Measurements from ENCODE around the gene ZNF518B. TPM values are rescaled to one million over a fixed set of nuclear protein-coding genes. Genes with fewer than 3 reads are reported as not detected.

ZNF518B gene
- total and polyA plus RNA-seq, 2 of the 13 experiments (the other 11 are each of a cell fraction or from before 2014, with no cell fraction given): 0.02 TPM; not detected in 1

- ChIA-PET POLR2A (no interaction called here), CTCF (ENCODE audit: low intra/inter-chr PET ratio, low total read pairs) (no interaction called here)
- TF ChIP-seq STAG1 (CRISPR knock-in tag; IDR thresholded peaks at IDR 0.05) (no peak), ATF2 (CRISPR knock-in tag; IDR thresholded peaks at IDR 0.05) (no peak), ARNT (IDR thresholded peaks at IDR 0.05) (no peak), ZNF30 (CRISPR knock-in tag; IDR thresholded peaks at IDR 0.05) (no peak), TBX3 (IDR thresholded peaks at IDR 0.05; ENCODE audit: borderline replicate concordance) (no peak)
- TF ChIP-seq, protein P1, sequence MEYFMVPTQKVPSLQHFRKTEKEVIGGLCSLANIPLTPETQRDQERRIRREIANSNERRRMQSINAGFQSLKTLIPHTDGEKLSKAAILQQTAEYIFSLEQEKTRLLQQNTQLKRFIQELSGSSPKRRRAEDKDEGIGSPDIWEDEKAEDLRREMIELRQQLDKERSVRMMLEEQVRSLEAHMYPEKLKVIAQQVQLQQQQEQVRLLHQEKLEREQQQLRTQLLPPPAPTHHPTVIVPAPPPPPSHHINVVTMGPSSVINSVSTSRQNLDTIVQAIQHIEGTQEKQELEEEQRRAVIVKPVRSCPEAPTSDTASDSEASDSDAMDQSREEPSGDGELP (IDR thresholded peaks at IDR 0.05; ENCODE audit: borderline replicate concordance, low read depth): no peak
- Histone ChIP-seq H4K20me1 (ENCODE audit: insufficient read depth, low read length) (no peaks in the 10 kb centered on the region), H3K4me2 (ENCODE audit: low read depth, low read length) (no peak overlapping the region), H3K9ac (ENCODE audit: insufficient read depth, low read depth, low read length) (no peak overlapping the region), H3K79me2 (ENCODE audit: insufficient read depth, low read length) (no peaks in the 10 kb centered on the region), H3K27ac (ENCODE audit: extremely low read length, insufficient read depth, low read length) (no peak overlapping the region), H3K9me3 (ENCODE audit: low read length) (no peaks in the 10 kb centered on the region), H2AFZ (ENCODE audit: low read length) (no peak overlapping the region), H3K27me3 (ENCODE audit: control insufficient read depth in 1 of 2, insufficient read depth in 2 of 2, low read length in 2 of 2) (0 out of 5 replicates have a peak, but pooled peaks cover 0 to 3% of the 10 kb centered on the region in 2 experiments), H3K36me3 (replicated peaks in 1 of 2; ENCODE audit: control insufficient read depth in 1 of 2, insufficient read depth in 2 of 2, low read length in 2 of 2) (no peaks in the 10 kb centered on the region), H3K4me1 (ENCODE audit: insufficient read depth, low read length) (no peaks in the 10 kb centered on the region), H3K4me3 (replicated peaks in 1 of 3; ENCODE audit: insufficient read depth in 1 of 3, low read depth in 2 of 3, low read length in 3 of 3) (no peak overlapping the region)
- FAIRE-seq (no peak), ATAC-seq (no peak), DNase-seq (ENCODE audit: low spot score) (no peak)
- intact Hi-C loops (cut with micrococcal nuclease; ENCODE audit: unreplicated experiment): no loop called here
- 21% methylated on average over 5 of the region's 5 CpGs for WGBS (ENCODE audit: low lambda C conversion rate)
- in situ Hi-C loops (cut with HindIII; ENCODE audit: extremely low pct_ligation_motif_present, low pct_unique_long_range_greater_than_20kb): no loop called here
- BruUV-seq (replicated peaks): no TSS peak
Measured at GRCh38 chr4:10490996-10491395, 33.8 kb upstream of the ZNF518B start.

- ChIA-PET POLR2A (no interaction called here), CTCF (ENCODE audit: low intra/inter-chr PET ratio, low total read pairs) (no interaction called here)
- H3K4me2 ChIP-seq (ENCODE audit: low read depth, low read length): no peak overlapping the region
- no peaks in the 10 kb centered on the region for H4K20me1 ChIP-seq (ENCODE audit: insufficient read depth, low read length)
- H2AFZ ChIP-seq (ENCODE audit: low read length): no peak overlapping the region
- no peaks in the 10 kb centered on the region for H3K79me2 ChIP-seq (ENCODE audit: insufficient read depth, low read length)
- H3K4me1 ChIP-seq (ENCODE audit: insufficient read depth, low read length): no peaks in the 10 kb centered on the region
- intact Hi-C loops (cut with micrococcal nuclease; ENCODE audit: unreplicated experiment) (no loop called here), in situ Hi-C loops (cut with HindIII; ENCODE audit: extremely low pct_ligation_motif_present, low pct_unique_long_range_greater_than_20kb) (no loop called here)
- no peak overlapping the region for H3K9ac ChIP-seq (ENCODE audit: insufficient read depth, low read depth, low read length)
- no peak overlapping the region for H3K27ac ChIP-seq (ENCODE audit: extremely low read length, insufficient read depth, low read length)
- no peaks in the 10 kb centered on the region for H3K9me3 ChIP-seq (ENCODE audit: low read length)
- FAIRE-seq: no peak
- BruUV-seq (replicated peaks): no TSS peak
- no peaks in the 10 kb centered on the region for H3K27me3 ChIP-seq (ENCODE audit: control insufficient read depth in 1 of 2, insufficient read depth in 2 of 2, low read length in 2 of 2)
- H3K4me3 ChIP-seq (replicated peaks in 1 of 3; ENCODE audit: insufficient read depth in 1 of 3, low read depth in 2 of 3, low read length in 3 of 3): no peak overlapping the region
- DNase-seq (ENCODE audit: low spot score): no peak
- WGBS (ENCODE audit: low lambda C conversion rate): 0% methylated on average over 5 of the region's 5 CpGs
- ATAC-seq: no peak
- H3K36me3 ChIP-seq (replicated peaks in 1 of 2; ENCODE audit: control insufficient read depth in 1 of 2, insufficient read depth in 2 of 2, low read length in 2 of 2): no peaks in the 10 kb centered on the region
- TF ChIP-seq SRSF9 (IDR thresholded peaks at IDR 0.05; ENCODE audit: borderline replicate concordance, insufficient read depth, low read depth, low read length, poor library complexity, severe bottlenecking): no peak
- TF ChIP-seq, protein P2, sequence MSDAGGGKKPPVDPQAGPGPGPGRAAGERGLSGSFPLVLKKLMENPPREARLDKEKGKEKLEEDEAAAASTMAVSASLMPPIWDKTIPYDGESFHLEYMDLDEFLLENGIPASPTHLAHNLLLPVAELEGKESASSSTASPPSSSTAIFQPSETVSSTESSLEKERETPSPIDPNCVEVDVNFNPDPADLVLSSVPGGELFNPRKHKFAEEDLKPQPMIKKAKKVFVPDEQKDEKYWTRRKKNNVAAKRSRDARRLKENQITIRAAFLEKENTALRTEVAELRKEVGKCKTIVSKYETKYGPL (CRISPR knock-in tag; IDR thresholded peaks at IDR 0.05): no peak
- no peak for TF ChIP-seq ZNF878 (CRISPR knock-in tag; IDR thresholded peaks at IDR 0.05)
- no peak for TF ChIP-seq CCAR2 (optimal IDR thresholded peaks at IDR 0.05; ENCODE audit: low read depth, low read length)
- no peak for TF ChIP-seq CHCHD3 (CRISPR knock-in tag; IDR thresholded peaks at IDR 0.05)
- TF ChIP-seq PPARG (CRISPR knock-in tag; conservative IDR thresholded peaks at IDR 0.05): no peak
- TF ChIP-seq, protein P3, sequence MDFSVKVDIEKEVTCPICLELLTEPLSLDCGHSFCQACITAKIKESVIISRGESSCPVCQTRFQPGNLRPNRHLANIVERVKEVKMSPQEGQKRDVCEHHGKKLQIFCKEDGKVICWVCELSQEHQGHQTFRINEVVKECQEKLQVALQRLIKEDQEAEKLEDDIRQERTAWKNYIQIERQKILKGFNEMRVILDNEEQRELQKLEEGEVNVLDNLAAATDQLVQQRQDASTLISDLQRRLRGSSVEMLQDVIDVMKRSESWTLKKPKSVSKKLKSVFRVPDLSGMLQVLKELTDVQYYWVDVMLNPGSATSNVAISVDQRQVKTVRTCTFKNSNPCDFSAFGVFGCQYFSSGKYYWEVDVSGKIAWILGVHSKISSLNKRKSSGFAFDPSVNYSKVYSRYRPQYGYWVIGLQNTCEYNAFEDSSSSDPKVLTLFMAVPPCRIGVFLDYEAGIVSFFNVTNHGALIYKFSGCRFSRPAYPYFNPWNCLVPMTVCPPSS (IDR thresholded peaks at IDR 0.05): no peak
- TF ChIP-seq ZNF709 (CRISPR knock-in tag; IDR thresholded peaks at IDR 0.05): no peak
Measured at GRCh38 chr4:10482913-10483312, 25.7 kb upstream of the ZNF518B start.
